ENCODE measurements around the gene SERPINI1.
"Not testable (repeated sequence)": the region's sequence is repeated elsewhere in the genome, so short reads cannot be mapped to it uniquely, and the experiment has no call there.

SERPINI1 gene

GRCh38 chr3:167810236-167810635, 74.7 kb downstream of the SERPINI1 start:
- DNase-seq = no peak

- DNase-seq = no peak
These were observed 75.5 kb downstream of the SERPINI1 start for GRCh38 chr3:167811031-167811430.

GRCh38 chr3:167813169-167814123, 77.9 kb downstream of the SERPINI1 start:
- DNase-seq = no peak

GRCh38 chr3:167814441-167814951, 79.0 kb downstream of the SERPINI1 start:
- DNase-seq = no peak

DNA sequence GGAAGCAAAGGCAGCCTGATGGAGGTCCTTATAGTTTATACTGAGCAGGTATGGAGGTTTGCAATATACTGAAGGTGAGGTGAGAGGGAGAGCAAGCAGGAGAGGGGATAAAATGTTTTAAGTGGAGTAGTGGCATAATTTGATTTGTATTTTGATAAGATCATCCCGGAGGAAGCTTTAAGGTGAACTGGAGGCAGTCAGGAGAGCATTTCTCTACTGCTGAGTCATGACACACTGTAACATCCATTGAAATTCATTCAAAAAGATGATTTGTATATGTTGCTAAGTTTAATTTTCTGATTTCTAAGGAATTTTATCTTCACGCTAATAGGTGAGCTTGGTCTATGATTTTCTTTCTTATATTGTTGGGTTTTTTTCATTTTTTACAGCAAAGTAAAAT, 81.4 kb downstream of the SERPINI1 start:
- DNase-seq = no peak

- DNase-seq = no peak
These were observed 84.8 kb downstream of the SERPINI1 start for GRCh38 chr3:167820102-167820865.

DNA sequence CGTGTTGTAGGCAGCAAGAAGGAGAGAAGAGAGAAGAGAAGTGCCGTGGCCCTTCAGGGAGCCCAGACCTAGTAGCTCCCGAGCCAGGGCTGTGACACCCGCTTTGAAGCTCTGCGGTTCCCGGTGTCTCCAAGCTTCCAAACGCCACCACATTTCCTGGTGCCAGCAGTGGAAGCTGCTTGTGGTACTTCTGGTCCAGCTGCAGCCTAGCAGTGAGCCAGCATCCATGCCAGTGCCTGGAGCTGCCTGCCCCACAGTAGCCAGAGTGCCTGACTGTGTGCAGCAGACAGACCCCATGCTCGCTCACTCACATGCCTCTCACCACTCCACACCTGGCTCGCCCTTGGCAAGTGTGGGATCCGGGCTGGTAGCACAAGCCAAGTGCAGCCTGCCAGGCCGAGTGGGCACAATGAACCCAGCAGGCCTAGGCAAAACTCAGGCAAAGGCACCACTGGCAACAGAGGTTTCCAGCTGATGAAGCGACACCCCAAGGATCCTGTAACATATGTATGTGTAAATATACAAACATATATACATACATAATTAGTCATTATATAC, 85.8 kb downstream of the SERPINI1 start:
- no peak for DNase-seq

- DNase-seq = no peak
These were observed 88.2 kb downstream of the SERPINI1 start for GRCh38 chr3:167823738-167824137.

DNA sequence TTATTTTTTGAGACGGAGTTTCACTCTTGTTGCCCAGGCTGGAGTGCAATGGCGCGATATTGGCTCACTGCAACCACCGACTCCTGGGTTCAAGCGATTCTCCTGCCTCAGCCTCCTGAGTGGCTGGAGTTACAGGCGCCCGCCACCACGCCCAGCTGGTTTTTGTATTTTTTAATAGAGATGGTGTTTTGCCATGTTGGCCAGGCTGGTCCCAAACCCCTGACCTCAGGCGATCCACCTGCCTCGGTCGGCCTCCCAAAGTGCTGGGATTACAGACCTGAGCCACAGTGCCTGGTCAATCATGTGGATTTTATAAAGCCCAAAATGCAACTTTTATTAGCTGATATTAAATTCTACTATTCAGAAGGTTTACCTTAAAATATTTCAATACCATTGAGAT, 92.1 kb downstream of the SERPINI1 start:
- DNase-seq = not testable (repeated sequence)

- DNase-seq = no peak
These were observed 93.5 kb downstream of the SERPINI1 start for GRCh38 chr3:167829071-167829470.

DNA sequence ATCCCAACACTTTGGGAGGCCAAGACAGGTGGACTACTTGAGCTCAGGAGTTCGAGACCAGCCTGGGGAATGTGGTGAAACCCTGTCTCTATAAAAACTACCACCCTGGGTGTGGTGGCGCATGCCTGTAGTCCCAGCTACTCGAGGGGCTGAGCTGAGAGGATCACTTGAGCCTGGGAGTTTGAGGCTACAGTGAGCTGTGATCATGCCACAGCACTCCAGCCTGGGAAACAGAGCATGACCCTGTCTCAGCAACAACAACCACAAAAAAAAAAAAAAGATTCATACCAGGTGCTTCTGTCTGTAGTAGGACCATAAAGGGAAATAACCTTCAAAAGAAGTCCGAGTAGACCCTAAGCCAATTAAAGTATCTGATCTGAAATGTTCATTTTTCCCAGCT, 94.5 kb downstream of the SERPINI1 start:
- no peak for DNase-seq

DNA sequence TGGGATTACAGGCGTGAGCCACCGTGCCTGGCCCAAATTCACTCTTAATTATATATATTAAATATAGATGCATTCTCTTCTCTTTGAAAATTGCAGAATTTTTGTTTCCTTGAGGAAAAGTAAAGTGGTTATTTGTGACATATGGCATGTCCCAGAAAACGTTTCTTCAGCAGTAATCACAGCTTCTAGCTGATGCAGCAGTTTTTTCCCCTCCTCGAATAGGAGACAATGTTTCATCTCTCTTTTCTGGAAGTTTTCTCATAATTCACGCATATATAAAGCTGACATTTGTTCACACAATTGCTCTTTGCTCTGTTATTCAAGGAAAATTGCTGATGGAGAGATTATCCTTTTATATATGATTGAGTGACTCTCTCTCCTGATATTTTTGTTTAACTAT, 99.8 kb downstream of the SERPINI1 start:
- no peak for DNase-seq

DNA sequence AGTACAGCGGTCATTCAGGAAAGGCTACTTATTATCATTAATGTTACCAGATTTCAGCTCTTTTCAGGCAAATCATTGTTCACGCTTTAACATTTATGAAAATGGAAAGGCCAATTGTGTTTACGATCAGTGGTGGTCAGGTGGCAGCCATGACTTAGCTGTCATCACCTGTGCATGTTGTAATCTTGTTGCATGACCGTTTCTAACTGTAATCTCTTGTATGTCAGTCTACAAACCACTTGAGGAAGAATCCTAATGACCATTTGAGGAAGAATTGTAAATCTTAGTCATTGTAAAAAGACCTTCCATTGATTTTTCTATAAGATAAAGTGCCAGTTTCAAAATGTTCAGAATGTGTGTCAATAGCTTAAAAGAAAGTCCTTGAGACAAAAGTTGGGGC, 100.4 kb downstream of the SERPINI1 start:
- DNase-seq = no peak

DNA sequence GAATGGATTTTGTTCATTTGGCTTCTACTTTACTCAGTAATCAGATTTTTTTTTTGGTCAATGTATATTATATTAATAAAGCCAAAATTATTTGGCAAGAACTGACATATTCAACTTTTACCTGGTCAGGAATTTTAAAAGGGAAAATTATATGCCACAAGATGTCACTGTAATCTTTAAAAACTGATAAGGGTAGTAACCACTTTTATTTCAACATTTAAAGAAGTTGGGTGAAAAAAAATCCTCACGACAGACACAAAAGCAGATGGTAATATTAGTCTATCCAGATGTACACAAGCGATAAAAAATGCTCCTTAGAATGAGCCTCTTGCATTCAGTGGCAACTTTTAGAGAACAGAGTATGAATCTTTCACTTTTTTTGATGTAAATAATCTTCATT, 101.9 kb downstream of the SERPINI1 start:
- peak in 1 of 2 experiments; percentile 8 for DNase-seq

- DNase-seq = no peak
These were observed 104.1 kb downstream of the SERPINI1 start for GRCh38 chr3:167839460-167840134.

GRCh38 chr3:167840247-167840646, 104.7 kb downstream of the SERPINI1 start:
- DNase-seq = no peak

DNA sequence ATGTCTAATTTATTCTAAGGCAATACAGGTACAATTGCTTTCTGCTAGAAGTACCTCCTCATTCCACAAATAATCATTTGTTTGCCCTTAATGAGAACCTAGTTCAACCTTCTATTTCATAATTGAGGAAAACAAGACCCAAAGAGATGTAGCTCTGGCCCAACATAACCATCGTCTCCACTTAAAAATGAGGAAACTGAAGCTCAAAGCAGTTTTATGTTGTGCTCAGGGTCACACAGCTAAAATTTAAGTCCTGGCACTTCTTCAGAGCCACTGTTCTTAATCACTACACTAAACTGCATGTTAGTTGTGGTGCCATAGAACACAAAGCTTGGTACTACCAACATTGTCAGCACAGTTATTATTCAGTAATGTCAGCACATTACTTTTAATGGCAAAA, 108.0 kb downstream of the SERPINI1 start:
- no peak for DNase-seq

- no peak for DNase-seq
These were observed 108.4 kb downstream of the SERPINI1 start for GRCh38 chr3:167843886-167844285.

DNA sequence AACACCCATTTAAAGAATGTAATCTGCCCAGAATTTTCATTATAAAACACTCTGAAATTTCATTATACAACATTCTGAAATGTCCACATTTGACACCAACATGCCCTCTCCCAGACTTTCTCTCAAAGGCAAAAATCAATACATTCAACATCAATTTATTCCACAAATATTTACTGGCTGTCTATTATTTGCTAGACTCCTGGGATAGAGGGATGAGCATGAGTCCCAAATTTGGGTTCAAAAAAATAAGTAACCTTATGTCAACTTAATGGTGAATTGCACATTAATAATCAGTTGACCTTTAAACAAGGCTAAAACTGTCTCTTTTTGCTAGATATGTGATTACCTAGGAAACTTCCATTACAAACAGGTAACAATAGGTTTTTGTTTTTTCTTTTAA, 109.0 kb downstream of the SERPINI1 start:
- DNase-seq = no peak

DNA sequence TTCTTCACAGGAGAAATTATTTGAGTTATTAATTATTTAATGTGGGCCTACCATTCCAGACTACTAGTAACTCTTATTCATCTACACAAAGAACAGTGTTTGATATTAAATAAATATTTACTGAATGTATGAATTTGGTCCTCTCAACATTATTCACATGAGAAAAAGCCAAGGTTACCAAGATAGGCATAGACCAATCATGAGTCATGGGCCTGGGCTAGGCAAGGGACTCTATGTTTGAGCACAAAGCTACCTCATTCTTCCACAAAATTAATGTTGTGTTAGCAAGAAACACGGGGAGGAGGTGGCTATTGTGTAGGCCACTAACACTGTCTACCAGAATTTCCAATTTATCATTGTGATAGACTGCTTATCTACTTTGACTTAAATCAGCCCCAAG, 115.7 kb downstream of the SERPINI1 start:
- no peak for DNase-seq

GRCh38 chr3:167851749-167852148, 116.2 kb downstream of the SERPINI1 start:
- DNase-seq = no peak

DNA sequence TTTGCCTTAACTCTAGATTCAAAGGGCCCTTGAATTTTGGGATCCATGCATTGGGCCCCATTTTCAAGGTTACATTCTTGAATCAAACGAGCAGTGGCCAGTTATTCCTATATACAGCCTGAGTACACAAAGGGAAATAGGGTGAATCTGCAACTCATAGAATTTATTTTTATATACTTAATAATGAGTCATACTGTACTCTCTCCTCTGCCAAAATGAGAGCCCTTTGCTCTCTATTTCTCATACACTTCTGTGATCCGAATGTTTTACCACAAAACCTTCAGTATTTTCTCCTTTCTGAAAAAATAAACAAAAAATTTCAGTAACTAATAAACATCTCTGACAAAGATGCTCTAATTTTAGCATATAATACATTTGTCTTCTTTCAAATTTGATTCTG, 116.7 kb downstream of the SERPINI1 start:
- DNase-seq = no peak

- no peak for DNase-seq
These were observed 118.5 kb downstream of the SERPINI1 start for GRCh38 chr3:167854063-167854462.
